HG03457 (cell line): ENCODE results near the gene KLHDC10.
"Not testable (repeated sequence)": the region's sequence is repeated elsewhere in the genome, so short reads cannot be mapped to it uniquely, and the experiment has no call there.

ENCODE experiments used
- ATAC-seq: cut with Tn5 transposase; IDR thresholded peaks from one replicate; pipeline ENCODE4 v1.9.1; 2021; ENCODE audit warnings: moderate number of reproducible peaks; ENCODE audit not compliant: unreplicated experiment

KLHDC10 gene

GRCh38 chr7:130079846-130080394, 9.6 kb downstream of the KLHDC10 start:
- ATAC-seq: no peak

GRCh38 chr7:130083497-130083896, 13.2 kb downstream of the KLHDC10 start:
- not testable (repeated sequence) for ATAC-seq

GRCh38 chr7:130084037-130084875, 13.9 kb downstream of the KLHDC10 start:
- ATAC-seq: no peak

GRCh38 chr7:130085235-130085634, 14.9 kb downstream of the KLHDC10 start:
- ATAC-seq: not testable (repeated sequence)

GRCh38 chr7:130086938-130087337, 16.6 kb downstream of the KLHDC10 start:
- no peak for ATAC-seq

- no peak for ATAC-seq
Measured at GRCh38 chr7:130087364-130087763, 17.0 kb downstream of the KLHDC10 start.

- no peak for ATAC-seq
Measured at GRCh38 chr7:130090745-130091532, 20.6 kb downstream of the KLHDC10 start.

- no peak for ATAC-seq
Measured at GRCh38 chr7:130091999-130092398, 21.7 kb downstream of the KLHDC10 start.

- no peak for ATAC-seq
Measured at GRCh38 chr7:130092598-130092997, 22.3 kb downstream of the KLHDC10 start.

- no peak for ATAC-seq
Measured at GRCh38 chr7:130095812-130096211, 25.5 kb downstream of the KLHDC10 start.

GRCh38 chr7:130096243-130096827, 26.0 kb downstream of the KLHDC10 start:
- ATAC-seq: no peak

- no peak for ATAC-seq
Measured at GRCh38 chr7:130099331-130099730, 29.0 kb downstream of the KLHDC10 start.

GRCh38 chr7:130102588-130102987, 32.3 kb downstream of the KLHDC10 start:
- ATAC-seq: no peak

GRCh38 chr7:130107949-130108674, 37.8 kb downstream of the KLHDC10 start:
- ATAC-seq: no peak

GRCh38 chr7:130108809-130109208, 38.5 kb downstream of the KLHDC10 start:
- no peak for ATAC-seq

GRCh38 chr7:130112093-130112492, 41.8 kb downstream of the KLHDC10 start:
- no peak for ATAC-seq

GRCh38 chr7:130112662-130113425, 42.5 kb downstream of the KLHDC10 start:
- no peak for ATAC-seq

- ATAC-seq: not testable (repeated sequence)
Measured at GRCh38 chr7:130113426-130113805, 43.1 kb downstream of the KLHDC10 start.

GRCh38 chr7:130113887-130114286, 43.6 kb downstream of the KLHDC10 start:
- ATAC-seq: no peak

GRCh38 chr7:130114374-130114773, 44.0 kb downstream of the KLHDC10 start:
- no peak for ATAC-seq
